Measurements from ENCODE around the gene BCCIP.

DNA sequence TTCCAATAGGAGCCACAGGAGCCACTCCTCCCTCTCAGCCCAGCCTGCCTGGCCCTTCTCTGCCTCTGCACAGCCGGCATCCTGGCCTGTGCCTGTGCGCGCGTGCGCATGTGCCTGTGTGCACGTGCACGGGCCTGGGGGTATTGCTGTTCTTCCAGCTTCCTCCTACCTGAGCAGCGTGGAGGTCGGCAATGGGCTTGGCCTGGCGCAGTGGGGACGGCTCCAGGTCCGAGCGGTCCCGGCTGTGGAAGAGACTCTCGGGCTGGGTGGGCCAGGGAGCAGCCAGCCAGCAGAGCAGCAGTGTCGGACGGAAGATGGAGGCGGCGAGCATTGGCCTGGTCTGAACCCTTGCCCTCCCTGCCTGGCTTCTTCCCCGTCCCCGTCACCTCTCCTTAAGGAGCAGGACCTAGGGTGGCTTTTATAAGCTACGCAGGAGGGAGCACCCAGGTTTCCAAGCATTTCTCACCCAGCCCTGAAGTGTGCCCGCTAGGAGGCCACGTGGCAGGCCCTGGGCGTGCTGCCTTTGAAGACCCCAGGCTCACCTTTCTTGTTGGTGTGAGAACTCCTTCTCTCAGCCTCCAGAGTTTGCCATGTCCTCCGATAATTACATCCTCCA is 47.7 kb upstream of the BCCIP start, which contains the start of gene MMP21:
- TF ChIP-seq TCF7 (CRISPR knock-in tag; IDR thresholded peaks at IDR 0.05; ENCODE audit: low read depth) = no peak
- TF ChIP-seq, protein P1, sequence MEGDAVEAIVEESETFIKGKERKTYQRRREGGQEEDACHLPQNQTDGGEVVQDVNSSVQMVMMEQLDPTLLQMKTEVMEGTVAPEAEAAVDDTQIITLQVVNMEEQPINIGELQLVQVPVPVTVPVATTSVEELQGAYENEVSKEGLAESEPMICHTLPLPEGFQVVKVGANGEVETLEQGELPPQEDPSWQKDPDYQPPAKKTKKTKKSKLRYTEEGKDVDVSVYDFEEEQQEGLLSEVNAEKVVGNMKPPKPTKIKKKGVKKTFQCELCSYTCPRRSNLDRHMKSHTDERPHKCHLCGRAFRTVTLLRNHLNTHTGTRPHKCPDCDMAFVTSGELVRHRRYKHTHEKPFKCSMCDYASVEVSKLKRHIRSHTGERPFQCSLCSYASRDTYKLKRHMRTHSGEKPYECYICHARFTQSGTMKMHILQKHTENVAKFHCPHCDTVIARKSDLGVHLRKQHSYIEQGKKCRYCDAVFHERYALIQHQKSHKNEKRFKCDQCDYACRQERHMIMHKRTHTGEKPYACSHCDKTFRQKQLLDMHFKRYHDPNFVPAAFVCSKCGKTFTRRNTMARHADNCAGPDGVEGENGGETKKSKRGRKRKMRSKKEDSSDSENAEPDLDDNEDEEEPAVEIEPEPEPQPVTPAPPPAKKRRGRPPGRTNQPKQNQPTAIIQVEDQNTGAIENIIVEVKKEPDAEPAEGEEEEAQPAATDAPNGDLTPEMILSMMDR (IDR thresholded peaks at IDR 0.05) = no peak
- no peak for TF ChIP-seq NFE2L1 (CRISPR knock-in tag; IDR thresholded peaks at IDR 0.05)
- no peak for TF ChIP-seq ATF1 (CRISPR knock-in tag; IDR thresholded peaks at IDR 0.05)
- TF ChIP-seq, protein P2, sequence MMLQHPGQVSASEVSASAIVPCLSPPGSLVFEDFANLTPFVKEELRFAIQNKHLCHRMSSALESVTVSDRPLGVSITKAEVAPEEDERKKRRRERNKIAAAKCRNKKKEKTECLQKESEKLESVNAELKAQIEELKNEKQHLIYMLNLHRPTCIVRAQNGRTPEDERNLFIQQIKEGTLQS (CRISPR knock-in tag; conservative IDR thresholded peaks at IDR 0.05) = no peak
- TF ChIP-seq, protein P3, sequence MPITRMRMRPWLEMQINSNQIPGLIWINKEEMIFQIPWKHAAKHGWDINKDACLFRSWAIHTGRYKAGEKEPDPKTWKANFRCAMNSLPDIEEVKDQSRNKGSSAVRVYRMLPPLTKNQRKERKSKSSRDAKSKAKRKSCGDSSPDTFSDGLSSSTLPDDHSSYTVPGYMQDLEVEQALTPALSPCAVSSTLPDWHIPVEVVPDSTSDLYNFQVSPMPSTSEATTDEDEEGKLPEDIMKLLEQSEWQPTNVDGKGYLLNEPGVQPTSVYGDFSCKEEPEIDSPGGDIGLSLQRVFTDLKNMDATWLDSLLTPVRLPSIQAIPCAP (CRISPR knock-in tag; IDR thresholded peaks at IDR 0.05) = no peak
- no peak for TF ChIP-seq ZBTB43 (CRISPR knock-in tag; IDR thresholded peaks at IDR 0.05)
- TF ChIP-seq OVOL2 (CRISPR knock-in tag; IDR thresholded peaks at IDR 0.05; ENCODE audit: borderline replicate concordance) = no peak
- TF ChIP-seq, protein P4, sequence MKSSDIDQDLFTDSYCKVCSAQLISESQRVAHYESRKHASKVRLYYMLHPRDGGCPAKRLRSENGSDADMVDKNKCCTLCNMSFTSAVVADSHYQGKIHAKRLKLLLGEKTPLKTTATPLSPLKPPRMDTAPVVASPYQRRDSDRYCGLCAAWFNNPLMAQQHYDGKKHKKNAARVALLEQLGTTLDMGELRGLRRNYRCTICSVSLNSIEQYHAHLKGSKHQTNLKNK (CRISPR knock-in tag; IDR thresholded peaks at IDR 0.05) = no peak
- TF ChIP-seq, protein P5, sequence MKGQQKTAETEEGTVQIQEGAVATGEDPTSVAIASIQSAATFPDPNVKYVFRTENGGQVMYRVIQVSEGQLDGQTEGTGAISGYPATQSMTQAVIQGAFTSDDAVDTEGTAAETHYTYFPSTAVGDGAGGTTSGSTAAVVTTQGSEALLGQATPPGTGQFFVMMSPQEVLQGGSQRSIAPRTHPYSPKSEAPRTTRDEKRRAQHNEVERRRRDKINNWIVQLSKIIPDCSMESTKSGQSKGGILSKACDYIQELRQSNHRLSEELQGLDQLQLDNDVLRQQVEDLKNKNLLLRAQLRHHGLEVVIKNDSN (CRISPR knock-in tag; IDR thresholded peaks at IDR 0.05) = no peak

Measured in WTC11 (cell line).